OCI-LY7 (cell line): ENCODE results near the gene HID1. TPM values are rescaled to one million over a fixed set of nuclear protein-coding genes. Genes with fewer than 3 reads are reported as not detected.
A peak's percentile ranks its signal among the peaks of the same experiment; 100 is the strongest.

Experiments used
- BruUV-seq: library from RNA; stranded (reverse); fragments of 400-500 nt; replicated peaks from 2 replicates; lab custom pipeline; 2021; lab: Mats Ljungman, UMichigan
- CTCF ChIA-PET: fragments of 300-600 bp; sonication (Branson Sonifier 250); formaldehyde crosslinking; loops from one replicate; lab custom pipeline; 2022; ENCODE audit warnings: antibody characterized with exemption; ENCODE audit not compliant: unreplicated experiment; lab: Charles Lee
- POLR2A ChIA-PET: fragments of 300-600 bp; sonication (Branson Sonifier 250); formaldehyde crosslinking; loops from one replicate; lab custom pipeline; 2022; ENCODE audit warnings: antibody characterized with exemption; lab: Charles Lee
- DNase-seq: peaks from one replicate; pipeline ENCODE4 v3.0.0-alpha.2; 2015; ENCODE audit warnings: low spot score
- H2AFZ ChIP-seq: fragments of 200-600 bp; sonication (generic), shearing (Covaris generic); 2 replicates; pipeline ENCODE4 v1.6.1; 2014; ENCODE audit warnings: mild to moderate bottlenecking, antibody characterized with exemption, low read length, moderate library complexity
- H3K27ac ChIP-seq: fragments of 200-600 bp; sonication (generic); 2 replicates; pipeline ENCODE4 v1.5.1; 2014; ENCODE audit warnings: mixed run types, low read depth, mild to moderate bottlenecking, moderate library complexity, low read length, inconsistent platforms; ENCODE audit not compliant: poor library complexity, severe bottlenecking
- H3K36me3 ChIP-seq: fragments of 200-600 bp; sonication (generic); 2 replicates; pipeline ENCODE4 v1.6.1; 2014; ENCODE audit warnings: mild to moderate bottlenecking, antibody characterized with exemption, low read length, moderate library complexity, mixed read lengths; ENCODE audit not compliant: insufficient read depth
- H3K4me1 ChIP-seq: fragments of 200-600 bp; sonication (generic); 2 replicates; pipeline ENCODE4 v1.5.1; 2014; ENCODE audit warnings: mild to moderate bottlenecking, low read length; ENCODE audit not compliant: insufficient read depth, poor library complexity, severe bottlenecking
- H3K4me2 ChIP-seq: fragments of 200-600 bp; sonication (generic); 2 replicates; pipeline ENCODE4 v1.6.1; 2014; ENCODE audit warnings: mild to moderate bottlenecking, low read length
- H3K4me3 ChIP-seq: fragments of 200-600 bp; sonication (generic); 2 replicates; pipeline ENCODE4 v1.5.1; 2014; ENCODE audit warnings: mild to moderate bottlenecking, low read depth, low read length; ENCODE audit not compliant: poor library complexity, severe bottlenecking
- H3K79me2 ChIP-seq: fragments of 200-600 bp; sonication (generic); 2 replicates; pipeline ENCODE4 v1.6.1; 2016; ENCODE audit warnings: low read depth, mild to moderate bottlenecking, low read length, moderate library complexity, mixed read lengths; ENCODE audit not compliant: insufficient read depth
- H3K9me2 ChIP-seq: fragments of 200-600 bp; sonication (generic); 2 replicates; pipeline ENCODE4 v1.6.1; 2016; ENCODE audit warnings: mild to moderate bottlenecking, low read length, mixed read lengths; ENCODE audit not compliant: insufficient read depth
- H3K9me3 ChIP-seq: fragments of 200-600 bp; sonication (generic); 2 replicates; pipeline ENCODE4 v1.6.1; 2014; ENCODE audit warnings: mild to moderate bottlenecking, mixed run types, low read length, mixed read lengths
- H4K20me1 ChIP-seq: fragments of 200-600 bp; sonication (generic); 2 replicates; pipeline ENCODE4 v1.6.1; 2014; ENCODE audit warnings: mild to moderate bottlenecking, antibody characterized with exemption, low read length, moderate library complexity, mixed read lengths; ENCODE audit not compliant: insufficient read depth
- EZH2phosphoT487 ChIP-seq: fragments of 200-600 bp; sonication (generic); IDR thresholded peaks from 2 replicates; pipeline ENCODE4 v1.6.1; 2018; ENCODE audit warnings: low read depth, borderline replicate concordance, mild to moderate bottlenecking, mixed run types, antibody characterized with exemption, low read length, moderate library complexity, mixed read lengths
- intact Hi-C: fragments of 100-400 bp; cut with micrococcal nuclease; formaldehyde crosslinking; loops from one replicate; pipeline ENCODE4 v1.10.0; 2022; ENCODE audit not compliant: unreplicated experiment
- total RNA-seq, 2 experiments: library from RNA; depleted of rRNA in 1 of 2; stranded (reverse); fragments of >200 nt in 1 of 2; shearing (Covaris generic) in 1 of 2; gene quantifications; 2 replicates each; pipeline ENCODE4 v1.2.3, GENCODE V29; 2014 to 2022
- TF ChIP-seq, protein P1 (sequence below): fragments of 200-600 bp; sonication (generic); conservative IDR thresholded peaks from 2 replicates; pipeline ENCODE4 v1.5.1; 2014; ENCODE audit warnings: mild to moderate bottlenecking, antibody characterized with exemption, low read length, moderate library complexity, mixed read lengths

HID1 gene
- total RNA-seq, 2 experiments from 2014 or later, result 0.35 to 8.5 TPM

- ChIA-PET POLR2A (interaction anchor here (0.5 to 2.2 kb wide), 10 partner anchors 11 to 445 kb away, joined by 3 to 16 read pairs (median 4); partner anchors contain the start of genes GRB2 and MRPL58), CTCF (interaction anchor here (0.5 to 2.3 kb wide), 27 partner anchors 11 to 280 kb away, joined by 3 to 26 read pairs (median 4); partner anchors contain the start of genes CDR2L, HID1, MRPL58 and USH1G)
- H2AFZ ChIP-seq, result peak overlapping the region; percentile 33
- peaks cover 7% of the 10 kb centered on the region for H3K4me1 ChIP-seq
- no peaks in the 10 kb centered on the region for H4K20me1 ChIP-seq
- H3K9me3 ChIP-seq, result no peaks in the 10 kb centered on the region
- no peaks in the 10 kb centered on the region for H3K79me2 ChIP-seq
- intact Hi-C loops, result loop anchor here (1.0 to 2.0 kb wide), 6 partner anchors 46 to 241 kb away; partner anchors contain the start of genes ARMC7, ATP5PD, KCTD2 and MRPL58
- no TSS peak for BruUV-seq
- no peak overlapping the region for H3K4me3 ChIP-seq
- DNase-seq, result peak; percentile 90
- TF ChIP-seq, protein P1, sequence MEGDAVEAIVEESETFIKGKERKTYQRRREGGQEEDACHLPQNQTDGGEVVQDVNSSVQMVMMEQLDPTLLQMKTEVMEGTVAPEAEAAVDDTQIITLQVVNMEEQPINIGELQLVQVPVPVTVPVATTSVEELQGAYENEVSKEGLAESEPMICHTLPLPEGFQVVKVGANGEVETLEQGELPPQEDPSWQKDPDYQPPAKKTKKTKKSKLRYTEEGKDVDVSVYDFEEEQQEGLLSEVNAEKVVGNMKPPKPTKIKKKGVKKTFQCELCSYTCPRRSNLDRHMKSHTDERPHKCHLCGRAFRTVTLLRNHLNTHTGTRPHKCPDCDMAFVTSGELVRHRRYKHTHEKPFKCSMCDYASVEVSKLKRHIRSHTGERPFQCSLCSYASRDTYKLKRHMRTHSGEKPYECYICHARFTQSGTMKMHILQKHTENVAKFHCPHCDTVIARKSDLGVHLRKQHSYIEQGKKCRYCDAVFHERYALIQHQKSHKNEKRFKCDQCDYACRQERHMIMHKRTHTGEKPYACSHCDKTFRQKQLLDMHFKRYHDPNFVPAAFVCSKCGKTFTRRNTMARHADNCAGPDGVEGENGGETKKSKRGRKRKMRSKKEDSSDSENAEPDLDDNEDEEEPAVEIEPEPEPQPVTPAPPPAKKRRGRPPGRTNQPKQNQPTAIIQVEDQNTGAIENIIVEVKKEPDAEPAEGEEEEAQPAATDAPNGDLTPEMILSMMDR, result peak; percentile 97
- TF ChIP-seq EZH2phosphoT487, result no peak
- H3K4me2 ChIP-seq, result peak overlapping the region; percentile 50
- no peak overlapping the region for H3K27ac ChIP-seq
- H3K36me3 ChIP-seq, result no peaks in the 10 kb centered on the region
- H3K9me2 ChIP-seq, result no peaks in the 10 kb centered on the region
Measured at GRCh38 chr17:74960570-74961342, 11.8 kb downstream of the HID1 start.

DNA sequence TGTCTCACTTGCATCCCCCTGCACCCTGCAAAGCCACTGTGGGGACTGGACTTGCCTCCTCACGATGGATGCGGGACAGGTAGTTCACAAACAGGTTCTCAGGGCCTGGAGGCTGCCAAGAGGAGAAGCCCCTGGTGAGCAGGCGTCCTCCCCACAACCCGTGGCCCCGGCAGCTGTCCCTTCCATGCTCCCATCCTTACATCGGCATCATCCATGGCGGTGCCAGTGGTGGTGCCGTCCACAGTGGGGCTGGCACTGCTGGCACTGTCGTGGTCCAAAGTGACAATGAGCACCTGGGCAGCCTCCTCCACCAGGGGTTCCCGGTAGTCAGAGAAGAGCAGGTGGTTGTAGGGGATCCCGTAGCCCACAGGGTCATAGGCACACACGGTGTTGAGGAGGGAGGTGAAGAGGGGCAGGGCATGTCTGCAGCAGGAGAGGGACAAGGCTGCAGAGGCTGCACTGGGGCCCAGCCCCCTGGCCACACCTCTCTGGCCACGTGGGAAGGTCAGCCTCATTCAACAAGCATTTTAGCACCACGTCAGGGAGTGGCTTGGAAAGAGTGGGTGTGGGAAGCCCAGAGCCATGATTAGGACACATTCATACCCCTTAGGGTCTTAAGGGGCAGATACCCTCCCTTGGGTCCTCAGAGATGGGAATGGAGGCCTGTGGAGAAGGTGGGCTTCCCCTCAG is 12.6 kb downstream of the HID1 start:
- Histone ChIP-seq H3K9me3 (no peaks in the 10 kb centered on the region), H3K36me3 (no peaks in the 10 kb centered on the region), H3K4me1 (peaks cover 7% of the 10 kb centered on the region), H3K4me3 (no peak overlapping the region), H3K4me2 (no peak overlapping the region), H3K27ac (no peak overlapping the region), H4K20me1 (no peaks in the 10 kb centered on the region), H2AFZ (no peak overlapping the region), H3K79me2 (no peaks in the 10 kb centered on the region), H3K9me2 (no peaks in the 10 kb centered on the region)
- POLR2A ChIA-PET, result interaction anchor here (1.2 to 2.2 kb wide), 4 partner anchors 14 to 88 kb away, joined by 3 to 16 read pairs (median 4); partner anchors contain the start of gene MRPL58
- BruUV-seq, result no TSS peak
- intact Hi-C loops, result loop anchor here (1.0 to 2.0 kb wide), 5 partner anchors 52 to 169 kb away; partner anchors contain the start of genes ARMC7, ATP5PD, KCTD2 and MRPL58
- CTCF ChIA-PET, result interaction anchor here (0.5 to 2.3 kb wide), 15 partner anchors 10 to 241 kb away, joined by 3 to 26 read pairs (median 5); partner anchors contain the start of genes CDR2L, MRPL58 and USH1G
- DNase-seq, result no peak
- TF ChIP-seq EZH2phosphoT487, result no peak
- TF ChIP-seq, protein P1, result no peak
